Measurements from ENCODE around the gene GNAO1.

GNAO1 gene

GRCh38 chr16:56191156-56191815, at the start of gene GNAO1:
Gene GNAO1 (plus strand): TSS chr16:56191489. CDS start chr16:56192236, 747 bp downstream.
- Histone ChIP-seq H3K4me3 (peak within 1 kb of the TSS; percentile 85 to 86), H3K27me3 (no peaks in the 10 kb centered on the region), H3K27ac (peak within 1 kb of the TSS; percentile 89 to 94), H3K4me1 (peaks cover 0 to 50% (median 41%) of the 10 kb centered on the region in 4 donors), H3K9me3 (no peaks in the 10 kb centered on the region), H3K36me3 (no peaks in the 10 kb centered on the region)
- intact Hi-C loops (cut with DNase I; ENCODE audit: low total_unique reads), result no loop called here
- TF ChIP-seq CTCF (IDR thresholded peaks at IDR 0.05), result no peak
- peak; percentile 52 to 84 for DNase-seq

- Histone ChIP-seq H3K36me3 (no peaks in the 10 kb centered on the region), H3K4me3 (no peak overlapping the region), H3K27me3 (no peaks in the 10 kb centered on the region), H3K4me1 (no peaks in the 10 kb centered on the region), H3K27ac (no peak overlapping the region), H3K9me3 (no peaks in the 10 kb centered on the region)
- intact Hi-C loops (cut with DNase I; ENCODE audit: low total_unique reads), result no loop called here
- TF ChIP-seq CTCF (IDR thresholded peaks at IDR 0.05), result no peak
- DNase-seq, result no peak
These were observed 47.6 kb upstream of the GNAO1 start for GRCh38 chr16:56143666-56144065.

GRCh38 chr16:56145369-56145768, 45.9 kb upstream of the GNAO1 start:
- intact Hi-C loops (cut with DNase I; ENCODE audit: low total_unique reads), result no loop called here
- no peaks in the 10 kb centered on the region for H3K36me3 ChIP-seq
- H3K4me1 ChIP-seq, result no peaks in the 10 kb centered on the region
- H3K4me3 ChIP-seq, result no peak overlapping the region
- no peak for TF ChIP-seq CTCF (IDR thresholded peaks at IDR 0.05)
- H3K9me3 ChIP-seq, result no peaks in the 10 kb centered on the region
- H3K27me3 ChIP-seq, result no peaks in the 10 kb centered on the region
- no peak overlapping the region for H3K27ac ChIP-seq
- no peak for DNase-seq

GRCh38 chr16:56151621-56152020, 39.7 kb upstream of the GNAO1 start:
- no peak overlapping the region for H3K4me3 ChIP-seq
- no peaks in the 10 kb centered on the region for H3K27me3 ChIP-seq
- no peaks in the 10 kb centered on the region for H3K4me1 ChIP-seq
- H3K36me3 ChIP-seq, result no peaks in the 10 kb centered on the region
- no peak for TF ChIP-seq CTCF (IDR thresholded peaks at IDR 0.05)
- H3K27ac ChIP-seq, result no peak overlapping the region
- no peak for DNase-seq
- intact Hi-C loops (cut with DNase I; ENCODE audit: low total_unique reads), result no loop called here
- H3K9me3 ChIP-seq, result no peaks in the 10 kb centered on the region

GRCh38 chr16:56161658-56162057, 29.6 kb upstream of the GNAO1 start:
- Histone ChIP-seq H3K4me1 (no peaks in the 10 kb centered on the region), H3K36me3 (no peaks in the 10 kb centered on the region), H3K9me3 (no peaks in the 10 kb centered on the region), H3K4me3 (no peak overlapping the region), H3K27ac (no peak overlapping the region), H3K27me3 (no peaks in the 10 kb centered on the region)
- DNase-seq, result no peak
- intact Hi-C loops (cut with DNase I; ENCODE audit: low total_unique reads), result no loop called here
- TF ChIP-seq CTCF (IDR thresholded peaks at IDR 0.05), result no peak

- no peaks in the 10 kb centered on the region for H3K9me3 ChIP-seq
- no peaks in the 10 kb centered on the region for H3K36me3 ChIP-seq
- no peaks in the 10 kb centered on the region for H3K27me3 ChIP-seq
- H3K27ac ChIP-seq, result no peak overlapping the region
- intact Hi-C loops (cut with DNase I; ENCODE audit: low total_unique reads), result no loop called here
- DNase-seq, result no peak
- no peak for TF ChIP-seq CTCF (IDR thresholded peaks at IDR 0.05)
- H3K4me3 ChIP-seq, result no peak overlapping the region
- no peaks in the 10 kb centered on the region for H3K4me1 ChIP-seq
These were observed 28.2 kb upstream of the GNAO1 start for GRCh38 chr16:56163089-56163488.
